Kidney (tissue), 22 donors: Measurements from ENCODE around the gene GARIN6. TPM values are rescaled to one million over a fixed set of nuclear protein-coding genes. Genes with fewer than 3 reads are reported as not detected.
A peak's percentile ranks its signal among the peaks of the same experiment; 100 is the strongest.

ENCODE experiments used
- DNase-seq, 5 donors: peaks; one replicate each; pipeline ENCODE4 v3.0.0-alpha.2; 2013 to 2020
- FAIRE-seq: peaks from 2 replicates; lab custom pipeline; 2012; peaks lifted over from hg19 to GRCh38; lab: Jason Lieb, UNC
- H3K27ac ChIP-seq, 2 donors: one replicate each; pipeline ENCODE4 v1.7.0; 2013; ENCODE audit warnings: low read depth in 2 of 2, low read length in 2 of 2, inconsistent platforms in 1 of 2
- H3K27me3 ChIP-seq: one replicate; pipeline ENCODE4 v1.7.1; 2013; ENCODE audit warnings: low read length, inconsistent platforms; ENCODE audit not compliant: control insufficient read depth, insufficient read depth
- H3K36me3 ChIP-seq, 3 donors: one replicate each; pipeline versions ENCODE4 v1.7.0 to v1.7.1; 2013; ENCODE audit warnings: low read length in 3 of 3, control low read depth in 1 of 3, inconsistent platforms in 1 of 3; ENCODE audit not compliant: insufficient read depth in 3 of 3, control insufficient read depth in 2 of 3
- H3K4me1 ChIP-seq, 3 donors: one replicate each; pipeline versions ENCODE4 v1.7.0 to v1.7.1; 2013; ENCODE audit warnings: low read length in 3 of 3, inconsistent platforms in 1 of 3, low read depth in 1 of 3; ENCODE audit not compliant: control insufficient read depth in 2 of 3, insufficient read depth in 2 of 3
- H3K4me3 ChIP-seq, 3 donors: one replicate each; pipeline versions ENCODE4 v1.7.0 to v1.8.1; 2013; ENCODE audit warnings: low read length in 3 of 3, control low read depth in 1 of 3, inconsistent platforms in 1 of 3
- H3K9ac ChIP-seq, 3 donors: one replicate each; pipeline versions ENCODE4 v1.7.0 to v1.7.1; 2013; ENCODE audit warnings: low read length in 3 of 3, control low read depth in 1 of 3, inconsistent platforms in 1 of 3
- H3K9me3 ChIP-seq, 3 donors: one replicate each; pipeline versions ENCODE4 v1.7.0 to v1.7.1; 2013; ENCODE audit warnings: low read length in 3 of 3, control low read depth in 1 of 3, inconsistent platforms in 1 of 3; ENCODE audit not compliant: control insufficient read depth in 2 of 3, insufficient read depth in 1 of 3
- CTCF ChIP-seq: IDR thresholded peaks from 3 replicates; pipeline ENCODE4 v1.5.1; 2012; ENCODE audit warnings: mild to moderate bottlenecking, moderate library complexity, borderline replicate concordance; ENCODE audit not compliant: insufficient read depth; ENCODE audit errors: extremely low read depth
- intact Hi-C: fragments of 100-400 bp; cut with DNase I; formaldehyde crosslinking; loops from one replicate; pipeline ENCODE4 v1.11.1; 2022
- long read RNA-seq, 10 donors: library from polyadenylated mRNA in 1 of 10; unstranded in 1 of 10; transcript quantifications; one replicate each; pipeline ENCODE4 v2.0.0 and lab custom pipeline, GENCODE V29; 2021 to 2026
- polyA plus RNA-seq: library from polyadenylated mRNA; stranded (reverse); fragments of 350-450 nt; fragmentation: Illumina TruSeq; extraction: RNeasy Lipid Tissue Mini Kit (QIAGEN cat#74804); gene quantifications from one replicate; pipeline ENCODE4 v1.2.3, GENCODE V29; 2014; ENCODE audit warnings: low read depth, low replicate concordance; ENCODE audit not compliant: insufficient read depth
- total RNA-seq: library from RNA; stranded (reverse); fragmentation: NEBNext Ultra II Directional; extraction: Animal tissue kit (Norgen Biotek cat#: 25700); gene quantifications from one replicate; pipeline ENCODE4 v1.2.1, GENCODE V29; 2021
- donor health status: control.
- donor health status: control.
- donor health status: control.
- donor health status: control.
- donor health status: control.
- donor health status: DM: yes; HTN: yes; CAD: no.
- donor health status: Normal renal cell carcinoma (clear cell type).

The GARIN6 gene
- total RNA-seq = not detected
- not detected for polyA plus RNA-seq
- long read RNA-seq, donor 1 = 0 reads
- long read RNA-seq, donor 2 = 0 reads
- long read RNA-seq, donor 3 = 0 reads
- long read RNA-seq, donor 4 = 0 reads
- long read RNA-seq, donor 5 = 0 reads
- long read RNA-seq, donor 6 = 0 reads
- long read RNA-seq, donor 7 = 0 reads
- long read RNA-seq, donor 8 = 0 reads
- long read RNA-seq, donor 9 = 0 reads
- long read RNA-seq, donor 10 = 0 reads

DNA sequence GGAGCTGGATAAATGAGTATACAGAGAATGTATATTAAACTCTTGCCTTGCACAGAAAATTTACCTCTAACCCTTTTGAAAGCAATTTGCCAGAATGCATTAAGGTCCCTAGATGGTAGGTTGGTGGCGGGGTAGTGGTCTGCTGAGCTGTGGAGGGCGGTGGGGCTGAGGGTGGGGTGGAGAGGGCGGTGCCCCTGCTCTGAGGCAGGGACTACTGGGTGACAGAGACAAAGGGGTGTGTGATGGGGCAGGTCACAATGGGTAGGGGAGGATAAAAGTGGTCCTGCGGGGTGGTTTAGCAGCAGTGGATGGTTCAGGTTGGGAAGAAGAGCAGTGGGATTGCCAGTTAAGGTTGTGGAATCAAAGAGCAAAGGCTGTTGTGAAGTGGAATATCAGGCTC, at the start of gene GARIN6:
GARIN6 (plus strand) TSS at position 301 of the 400 bp plus-strand sequence. CDS start 422 bp downstream, outside the sequence.
- Histone ChIP-seq H3K4me1 (no peaks in the 10 kb centered on the region), H3K27ac (no peak within 1 kb of the TSS), H3K9ac (no peak within 1 kb of the TSS), H3K36me3 (no peaks in the 10 kb centered on the region), H3K9me3 (no peaks in the 10 kb centered on the region), H3K4me3 (no peak within 1 kb of the TSS), H3K27me3 (no peaks in the 10 kb centered on the region)
- FAIRE-seq = no peak
- DNase-seq = no peak
- TF ChIP-seq CTCF = no peak
- intact Hi-C loops = no loop called here

GRCh38 chr12:99598785-99599184, 48.8 kb upstream of the GARIN6 start:
- DNase-seq = no peak
- FAIRE-seq = no peak
- no peak for TF ChIP-seq CTCF
- intact Hi-C loops = no loop called here
- no peak overlapping the region for H3K4me3 ChIP-seq
- no peaks in the 10 kb centered on the region for H3K9me3 ChIP-seq
- H3K9ac ChIP-seq = no peak overlapping the region
- H3K27ac ChIP-seq = no peak overlapping the region
- H3K27me3 ChIP-seq = no peaks in the 10 kb centered on the region
- no peaks in the 10 kb centered on the region for H3K4me1 ChIP-seq
- H3K36me3 ChIP-seq = no peaks in the 10 kb centered on the region

DNA sequence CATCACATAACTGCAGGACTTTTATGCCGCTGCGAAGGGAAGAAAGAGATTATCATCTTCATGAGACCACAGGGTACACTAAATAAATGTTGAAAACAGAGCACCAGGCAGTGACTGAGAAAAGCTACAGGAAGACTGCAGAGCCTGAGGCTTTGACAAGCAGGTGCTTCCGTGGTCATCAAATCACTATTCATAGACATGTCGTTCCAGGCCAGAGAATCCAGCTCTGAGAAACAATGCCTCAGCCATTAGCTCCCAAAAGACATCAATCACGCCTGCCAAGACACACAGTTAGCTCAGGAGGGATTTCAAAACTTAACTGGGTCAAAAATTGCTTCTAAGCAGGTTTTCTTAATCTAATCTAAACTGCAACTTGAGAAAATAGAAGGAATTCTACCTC, 47.2 kb upstream of the GARIN6 start:
- no peak for FAIRE-seq
- H3K27ac ChIP-seq = no peak overlapping the region

More for the DNA sequence above, 47.2 kb upstream of the GARIN6 start:
- Histone ChIP-seq H3K27me3 (no peaks in the 10 kb centered on the region), H3K4me3 (no peak overlapping the region), H3K4me1 (no peaks in the 10 kb centered on the region), H3K9ac (no peak overlapping the region), H3K9me3 (no peaks in the 10 kb centered on the region), H3K36me3 (no peaks in the 10 kb centered on the region)
- TF ChIP-seq CTCF = no peak
- intact Hi-C loops = no loop called here
- peak in 2 of 5 donors; percentile 17 to 33 for DNase-seq
